Stimulated activated CD4-positive, alpha-beta T cell treated with anti-CD3 and anti-CD28 coated beads, Interleukin-15, amount 100 ng/mL, for 48 hours (primary cell): Measurements from ENCODE around the gene CEP112.

Source experiments
- DNase-seq, 2 donors: peaks; one replicate each; pipeline ENCODE4 v3.0.0-alpha.2; 2020; ENCODE audit warnings: low read depth in 2 of 2

The CEP112 gene

DNA sequence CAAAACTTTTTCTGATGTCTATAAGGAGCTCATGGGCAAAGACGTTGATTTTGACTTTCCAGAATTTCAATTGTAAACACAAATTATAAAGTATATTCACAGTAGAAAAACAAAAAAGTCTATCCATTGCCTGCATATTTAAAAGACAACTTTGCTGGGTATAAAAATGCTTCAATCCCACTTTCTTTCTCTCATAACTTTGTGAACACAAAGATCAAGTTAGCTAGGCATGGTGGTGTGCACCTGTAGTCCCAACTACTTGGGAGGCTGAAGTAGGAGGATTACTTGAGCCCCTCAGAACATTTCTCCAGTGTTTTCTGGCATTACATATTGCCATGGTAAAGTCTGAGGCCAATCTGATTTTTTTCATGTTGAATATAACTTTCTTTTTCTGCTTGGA is 547.4 kb downstream of the CEP112 start:
- DNase-seq, result no peak

DNA sequence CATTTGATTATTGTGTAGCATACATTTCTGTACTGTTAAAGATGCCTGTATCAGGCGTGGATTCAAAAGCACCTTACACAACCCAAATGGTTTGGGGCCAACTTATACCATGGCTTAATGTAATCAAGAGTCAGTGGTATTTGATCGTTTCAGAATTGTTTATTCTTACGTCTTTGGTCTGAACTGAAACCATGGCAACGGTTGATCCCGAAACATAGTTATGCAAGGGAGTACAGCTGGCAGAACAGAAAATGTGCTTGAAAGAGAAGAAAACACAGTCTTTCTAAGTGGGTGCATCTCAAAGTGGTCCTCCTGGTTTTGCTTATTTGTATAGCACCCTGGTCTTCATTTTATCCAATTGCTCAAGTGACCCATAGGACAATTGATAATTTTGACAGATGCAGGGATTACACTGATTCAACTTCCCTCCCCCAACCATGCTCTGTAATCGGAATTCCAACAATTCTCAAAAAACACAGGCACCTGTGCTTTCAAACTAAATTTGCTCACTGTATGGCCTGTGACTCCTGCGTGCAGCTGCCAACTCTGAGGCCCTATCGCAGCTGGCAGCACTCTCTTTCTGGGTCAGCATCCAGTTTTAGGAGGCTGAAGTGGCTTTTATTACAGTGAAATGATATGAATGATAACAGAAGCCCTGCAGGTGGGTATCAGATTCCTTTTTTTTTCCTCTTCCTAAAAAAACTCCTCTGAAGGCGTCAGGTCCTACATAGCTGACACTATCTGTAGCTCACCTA is 553.5 kb downstream of the CEP112 start:
- no peak for DNase-seq

DNA sequence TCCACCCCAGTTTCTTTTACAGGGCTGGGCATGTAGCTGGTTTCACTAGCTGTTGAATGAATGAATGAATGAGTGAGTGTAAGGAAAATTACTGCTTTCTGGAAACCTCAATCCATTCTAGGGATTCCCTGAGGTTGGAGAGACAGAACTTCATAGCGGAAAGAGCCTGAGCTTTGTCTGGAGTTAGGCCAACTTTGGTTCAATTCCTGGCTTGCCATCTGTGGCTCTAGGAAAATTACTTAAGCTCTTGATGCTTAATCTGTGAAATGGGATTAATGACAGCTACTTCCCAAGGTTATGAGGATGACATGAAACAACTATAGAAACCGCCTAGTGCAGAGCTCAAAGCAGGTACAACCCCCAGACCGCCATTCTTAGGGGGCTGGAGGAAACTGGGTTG is 554.1 kb downstream of the CEP112 start:
- DNase-seq, result no peak

DNA sequence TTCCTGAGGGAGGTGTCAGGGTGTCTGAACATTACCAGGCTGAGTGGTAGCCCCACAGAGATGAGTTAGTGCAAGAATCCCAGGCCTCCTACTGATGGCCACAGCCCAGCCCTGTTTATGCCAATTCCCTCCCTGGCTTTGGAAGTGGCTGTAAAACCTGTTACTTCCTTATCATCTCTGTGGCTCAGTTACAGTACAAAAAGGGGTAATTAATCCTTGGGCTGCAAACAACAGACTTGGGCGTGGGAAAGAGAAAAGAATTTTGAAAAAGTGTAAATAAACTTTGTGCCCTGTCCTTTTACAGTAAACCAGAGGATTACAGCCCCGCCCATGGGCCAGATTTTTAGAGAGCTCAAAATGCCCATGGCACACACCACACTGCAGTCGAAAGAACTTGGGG is 557.4 kb downstream of the CEP112 start:
- no peak for DNase-seq

DNA sequence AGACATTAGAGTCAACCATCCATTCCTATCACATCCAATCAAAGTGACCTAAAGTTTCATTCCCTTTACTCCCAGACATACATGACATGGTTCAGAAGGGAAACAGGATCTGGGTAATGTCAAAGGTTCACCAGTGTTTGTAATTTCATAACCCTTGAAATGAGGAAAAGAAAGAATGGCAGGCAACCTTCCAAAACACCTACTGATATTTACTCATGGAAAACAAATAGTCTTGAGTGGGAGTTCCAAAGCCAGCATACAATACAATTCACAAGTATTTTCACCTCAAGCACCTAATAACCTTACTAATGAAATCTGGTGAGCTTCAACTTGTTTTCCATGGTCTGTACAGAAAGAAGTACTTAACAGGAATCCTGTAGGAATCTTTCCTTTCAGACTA is 557.9 kb downstream of the CEP112 start:
- no peak for DNase-seq

DNA sequence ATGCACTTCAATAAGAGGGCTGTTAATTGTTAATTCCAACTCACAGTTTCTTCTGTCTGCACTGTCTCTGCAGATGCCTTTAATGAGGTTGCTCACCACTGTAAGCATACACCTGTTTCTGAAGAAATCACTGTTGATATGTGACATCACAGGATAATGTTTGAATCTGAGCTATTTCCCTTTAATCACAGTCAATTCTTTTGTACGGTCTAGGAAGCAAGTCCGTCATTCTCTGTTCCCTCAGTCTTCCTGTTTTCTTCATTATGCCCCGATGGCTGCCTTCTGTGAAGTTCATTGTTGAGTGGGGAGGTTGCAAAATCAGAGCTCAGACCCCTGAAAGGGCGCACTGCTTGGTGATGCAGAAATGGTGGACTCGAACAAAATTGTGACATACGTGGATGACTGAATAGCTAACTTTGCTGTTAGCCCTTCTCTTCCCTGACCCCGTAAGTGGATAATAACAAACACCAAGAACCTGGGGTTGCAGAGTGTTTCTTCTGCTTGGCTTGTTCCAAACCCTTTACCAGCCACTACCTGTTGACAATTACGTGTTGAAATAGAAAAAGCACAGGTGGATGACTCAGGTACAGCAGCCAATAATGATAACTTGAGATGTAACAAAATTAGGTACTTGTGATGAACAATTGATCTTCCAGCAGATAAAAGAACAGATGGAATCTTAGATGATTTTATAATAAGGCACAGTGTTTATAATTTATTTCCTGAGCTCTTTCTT is 558.6 kb downstream of the CEP112 start:
- DNase-seq, result no peak

DNA sequence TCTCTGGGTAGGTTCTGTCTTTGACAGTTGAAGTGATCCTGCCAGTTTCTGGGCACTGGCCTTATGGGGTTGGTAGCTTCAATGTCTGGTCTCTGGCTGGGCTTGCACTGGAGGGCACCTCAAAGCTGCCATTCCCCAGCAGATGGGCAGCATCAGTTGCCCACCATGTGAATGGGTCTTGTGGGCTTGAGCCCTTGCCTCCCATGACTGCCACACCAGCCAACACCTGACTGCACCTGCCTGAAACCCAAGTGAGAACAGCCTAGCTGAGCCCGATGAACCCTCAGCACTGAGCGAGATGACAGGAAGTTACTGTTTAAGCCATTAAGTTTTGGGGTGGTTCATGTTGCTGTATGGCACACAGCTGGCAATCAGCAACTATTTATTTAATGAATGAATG is 561.4 kb downstream of the CEP112 start:
- no peak for DNase-seq

DNA sequence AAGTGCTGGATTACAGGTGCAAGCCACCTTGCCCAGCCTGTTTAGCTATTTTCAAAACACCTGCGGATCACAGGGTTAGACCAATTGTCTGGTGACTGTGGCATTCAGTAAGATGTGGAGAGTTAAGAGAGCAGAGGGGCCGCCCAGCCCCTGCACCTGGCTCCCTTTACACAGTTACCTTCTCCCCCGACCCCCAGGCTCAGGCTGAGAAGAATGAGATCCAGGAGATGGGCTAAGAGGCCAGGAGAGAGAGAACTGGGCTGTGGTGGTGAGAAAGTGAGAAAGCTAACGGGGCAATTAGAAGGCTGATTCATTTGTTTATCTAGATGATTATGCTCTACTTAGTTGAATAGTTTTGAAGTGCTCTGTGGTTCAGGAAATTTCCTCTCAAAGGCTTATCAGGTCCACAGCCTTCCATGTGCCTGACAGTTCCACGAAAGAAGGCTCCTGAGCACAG is 562.7 kb downstream of the CEP112 start:
- DNase-seq, result no peak

DNA sequence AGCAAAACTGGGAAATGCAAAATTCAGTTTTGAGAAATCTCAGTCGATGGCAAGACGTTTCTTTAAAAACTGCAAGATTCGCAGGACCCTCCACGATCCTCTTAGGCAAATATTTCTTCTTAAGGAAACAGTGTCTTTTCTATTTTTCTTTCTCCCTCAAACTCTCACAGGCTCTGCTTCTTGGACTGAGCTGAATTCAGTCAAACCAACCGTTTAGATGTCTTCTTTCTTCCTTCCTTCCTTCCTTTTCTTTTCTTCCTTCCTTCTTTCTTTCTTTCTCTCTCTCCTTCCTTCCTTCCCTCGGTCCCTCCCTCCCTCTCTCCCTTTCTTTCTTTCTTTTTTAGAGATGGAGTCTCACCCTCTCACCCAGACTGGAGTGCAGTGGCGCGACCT is 563.3 kb downstream of the CEP112 start:
- no peak for DNase-seq

DNA sequence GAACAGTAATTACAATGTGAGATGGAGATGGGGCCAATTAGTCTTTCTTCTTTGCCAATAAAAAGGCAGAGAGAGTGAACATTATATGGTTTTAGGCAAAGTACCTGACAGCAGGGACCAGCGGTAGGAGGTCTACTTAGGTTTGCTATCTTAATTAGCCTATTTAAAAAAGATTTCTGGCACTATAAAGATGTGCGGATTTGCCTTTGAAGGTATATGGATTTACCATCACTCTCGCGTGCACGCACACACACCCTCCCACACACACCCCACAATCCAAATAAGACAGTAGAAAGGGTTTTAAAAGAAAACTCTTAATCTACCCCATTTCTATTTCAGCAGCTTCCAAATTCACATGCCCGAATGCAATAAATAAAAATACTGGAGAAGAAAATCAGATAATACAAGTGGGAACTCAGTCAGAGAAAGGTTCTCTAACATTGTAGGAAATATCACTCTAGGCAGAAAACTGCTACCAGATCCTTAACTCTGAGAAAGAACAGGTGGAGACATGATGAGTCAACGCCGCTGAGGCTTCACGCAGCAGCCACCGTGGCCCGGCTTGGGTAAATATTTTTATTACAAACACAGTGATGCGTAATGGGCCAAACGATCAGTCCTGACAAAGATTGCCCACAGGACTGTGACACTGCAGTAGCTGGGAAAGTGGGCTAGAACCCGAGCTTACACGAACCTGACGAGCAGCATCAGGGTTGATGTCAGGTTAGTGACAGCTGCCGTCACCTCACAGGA is 563.9 kb downstream of the CEP112 start:
- no peak for DNase-seq

DNA sequence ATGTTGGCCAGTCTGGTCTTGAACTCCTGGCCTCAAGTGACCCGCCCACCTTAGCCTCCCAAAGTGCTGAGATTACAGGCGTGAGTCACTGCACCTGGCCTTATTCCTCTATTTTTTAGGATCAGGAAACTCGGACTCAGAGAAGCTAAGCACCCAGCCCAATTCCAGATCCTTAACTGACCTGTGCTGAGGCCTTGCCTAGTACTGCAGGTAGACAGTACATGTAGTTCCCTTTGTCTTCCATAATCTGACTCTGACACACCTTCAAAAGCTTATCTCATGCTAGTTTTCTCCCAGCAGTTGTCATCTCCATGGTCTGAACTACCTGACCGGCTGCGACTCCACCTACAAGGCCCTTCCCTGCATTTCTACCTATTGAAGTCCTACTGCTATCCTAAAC is 564.8 kb downstream of the CEP112 start:
- no peak for DNase-seq

DNA sequence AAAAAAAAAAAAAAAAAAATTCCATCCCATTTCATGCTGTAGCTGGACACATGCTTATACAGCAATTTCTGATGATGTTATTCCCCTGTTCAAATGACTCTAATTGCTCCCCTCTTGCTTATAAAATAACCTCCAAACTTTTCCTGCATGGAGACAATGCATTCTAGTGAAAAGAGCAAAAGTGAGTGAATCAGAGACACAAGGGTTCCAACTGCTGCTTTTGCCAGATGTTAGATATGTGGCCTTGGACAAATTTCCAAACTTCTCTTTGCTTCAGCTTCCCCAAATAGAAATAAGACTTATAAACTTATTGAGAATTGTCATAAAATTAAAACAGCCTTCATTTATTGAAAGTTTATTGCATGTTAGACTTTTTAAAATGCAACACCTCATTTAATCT is 565.5 kb downstream of the CEP112 start:
- no peak for DNase-seq

DNA sequence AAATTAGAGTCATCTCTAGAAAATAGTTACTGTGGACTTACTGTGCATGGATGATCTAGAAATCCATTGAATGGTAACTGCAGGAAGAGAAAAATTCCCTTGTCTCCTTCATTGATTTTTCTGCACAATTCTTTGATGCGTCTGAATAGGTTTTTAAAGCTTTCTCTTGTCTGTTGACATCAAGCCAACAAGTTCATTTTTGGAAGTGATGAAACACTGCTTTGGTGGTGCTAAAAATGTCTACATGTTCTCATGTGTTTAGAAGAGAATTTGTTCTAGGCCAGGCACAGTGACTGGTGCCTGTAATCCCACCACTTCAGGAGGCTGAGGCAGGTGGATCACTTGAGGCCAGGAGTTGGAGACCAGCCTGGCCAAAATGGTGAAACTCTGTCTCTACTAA is 573.4 kb downstream of the CEP112 start:
- DNase-seq, result no peak

DNA sequence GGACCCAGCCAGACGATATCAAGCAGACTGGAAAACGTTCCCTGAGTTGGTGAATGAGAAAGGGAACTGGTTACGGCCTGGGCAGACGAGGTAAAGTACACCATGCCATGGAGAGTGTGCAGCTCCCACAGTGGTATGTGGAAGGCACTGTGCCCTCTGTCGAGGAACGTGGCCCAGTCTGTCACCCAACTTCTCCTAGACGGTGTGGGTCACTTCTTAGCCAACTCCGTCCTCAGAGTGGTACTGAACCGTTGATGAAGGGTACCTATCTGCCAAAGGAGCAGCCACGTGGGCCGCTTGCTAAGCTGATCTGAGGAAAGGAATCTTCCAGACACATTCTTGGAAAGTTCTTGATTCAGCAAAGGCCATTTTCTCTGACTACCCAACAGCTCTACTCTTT is 574.4 kb downstream of the CEP112 start:
- no peak for DNase-seq

DNA sequence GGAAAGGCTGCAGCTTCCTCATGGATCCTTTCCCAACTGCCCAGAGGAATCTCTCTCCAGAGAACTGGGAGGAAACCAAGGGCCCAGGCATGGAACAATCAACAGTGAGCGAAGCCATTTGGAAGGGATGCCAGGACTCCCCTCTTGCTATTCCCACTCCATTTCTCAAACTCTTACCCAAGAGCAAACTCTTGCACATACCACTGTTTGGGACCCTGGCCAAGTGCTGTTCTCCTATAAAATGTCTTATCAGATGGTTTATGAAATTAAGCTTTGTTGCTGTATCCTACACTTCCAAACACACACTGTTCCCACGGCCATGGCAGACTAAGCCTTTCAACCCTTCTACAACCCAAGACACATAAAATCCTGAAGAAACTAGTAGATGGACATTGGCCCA is 582.2 kb downstream of the CEP112 start:
- no peak for DNase-seq

DNA sequence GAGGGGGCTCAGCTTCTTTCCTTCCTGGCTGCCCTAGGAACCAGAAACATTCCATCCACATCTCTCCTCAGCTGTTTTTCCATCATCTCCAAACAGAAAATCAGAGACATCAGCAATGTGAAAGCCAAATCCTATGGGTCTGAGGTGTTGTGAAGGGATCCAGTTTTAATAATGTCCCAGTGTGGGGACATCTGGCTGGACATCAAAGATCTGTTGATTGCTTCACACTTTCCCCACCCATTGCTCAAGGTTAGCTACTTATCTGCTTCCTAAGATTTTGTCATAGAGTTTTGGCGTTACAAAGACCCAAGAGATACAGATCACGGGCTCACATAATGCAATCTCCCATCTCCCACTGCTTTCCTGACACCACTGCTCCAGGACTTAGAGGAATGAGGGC is 582.6 kb downstream of the CEP112 start:
- DNase-seq, result no peak

DNA sequence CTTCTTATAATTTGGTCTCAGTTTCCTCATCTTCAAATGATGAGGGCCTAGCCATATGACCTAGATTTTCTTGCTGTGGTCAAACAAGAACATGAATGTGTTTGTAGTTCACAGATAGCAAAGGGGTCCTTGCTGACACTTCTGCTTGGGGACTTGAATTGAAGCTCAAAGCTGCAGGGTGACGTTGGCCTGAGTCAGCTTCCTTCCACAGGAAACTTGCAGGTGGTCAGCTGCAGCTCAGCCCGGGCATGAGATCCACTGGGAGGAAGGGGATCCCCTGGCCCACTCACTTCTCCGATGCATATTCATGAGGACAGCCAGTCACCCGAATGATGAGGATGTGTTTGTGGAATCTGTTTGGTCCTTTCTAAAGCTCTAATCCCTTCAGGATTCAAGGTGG is 587.9 kb downstream of the CEP112 start:
- no peak for DNase-seq

DNA sequence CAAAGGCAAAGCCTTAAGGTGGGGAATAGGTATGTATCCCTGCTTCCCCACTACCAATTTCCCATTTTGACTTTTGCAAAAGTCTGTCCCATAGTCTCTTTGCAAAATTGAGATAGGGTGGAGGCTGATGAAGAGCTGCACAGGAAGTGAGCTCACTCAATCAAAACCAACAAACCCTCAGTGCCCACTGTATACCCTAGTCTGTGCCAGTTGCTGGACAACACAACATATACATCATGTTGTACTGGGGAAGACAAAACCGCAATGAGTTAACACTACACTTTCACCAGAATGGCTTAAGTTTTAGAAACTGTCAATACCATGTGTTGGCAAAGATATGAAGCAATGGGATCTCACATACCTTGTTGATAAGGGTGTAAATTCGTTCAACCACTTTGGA is 590.1 kb downstream of the CEP112 start:
- no peak for DNase-seq

DNA sequence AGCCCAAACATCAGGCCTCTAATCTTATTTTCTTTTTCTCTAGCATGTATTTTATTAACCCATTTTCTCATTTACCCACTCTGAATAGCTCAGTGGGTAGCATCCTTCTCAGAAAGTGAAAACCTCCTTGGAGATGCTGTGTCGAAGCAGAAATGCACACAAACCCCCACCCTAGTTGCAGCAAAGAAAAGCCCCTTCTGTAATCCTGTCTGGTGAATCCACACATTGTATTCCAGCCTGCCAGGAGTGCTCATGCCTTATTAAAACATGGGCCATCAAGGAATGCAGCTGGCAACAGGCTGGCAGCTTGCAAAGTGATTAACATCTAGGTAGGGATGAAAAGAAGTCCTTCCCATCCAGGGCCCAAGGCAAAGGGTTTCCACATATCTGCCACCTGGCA is 590.8 kb downstream of the CEP112 start:
- DNase-seq, result no peak

DNA sequence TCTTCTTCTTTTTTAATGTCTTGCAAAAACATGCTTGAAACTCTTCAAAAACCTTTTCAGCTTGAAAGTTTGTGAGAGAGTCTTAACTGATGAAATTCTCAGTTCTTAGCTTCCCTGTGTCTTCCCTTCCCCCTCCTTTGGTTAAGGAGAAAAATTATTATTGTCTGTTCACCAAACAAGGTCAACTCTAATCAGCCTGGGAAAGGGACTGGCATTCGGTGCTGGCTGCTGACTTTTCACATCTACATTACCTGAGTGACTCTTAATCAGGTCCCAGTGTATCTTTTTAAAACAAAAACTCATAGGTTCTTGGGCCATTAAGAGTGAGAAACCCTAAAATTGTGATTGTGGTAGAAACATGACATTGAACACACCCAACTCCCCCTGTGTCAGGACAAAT is 591.4 kb downstream of the CEP112 start:
- DNase-seq, result no peak

DNA sequence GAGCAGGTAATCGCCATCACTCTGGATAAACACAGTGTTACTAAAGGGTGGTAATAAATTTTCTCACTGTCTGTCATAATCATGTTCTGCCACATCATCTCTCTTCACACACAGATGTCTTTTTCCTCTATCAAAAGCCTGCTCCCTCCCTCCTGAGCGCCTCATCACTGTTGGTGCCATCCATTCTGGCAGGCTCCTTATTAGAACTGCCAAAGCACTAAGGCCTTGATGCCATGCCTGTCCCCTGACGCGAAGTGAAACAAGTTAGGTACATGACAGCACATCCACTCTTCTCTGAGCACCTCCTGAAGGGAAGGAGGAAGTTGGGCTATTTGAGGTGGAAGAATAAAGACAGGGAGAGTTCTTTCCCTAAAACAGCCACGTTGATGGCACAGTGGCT is 592.3 kb downstream of the CEP112 start:
- DNase-seq, result no peak

DNA sequence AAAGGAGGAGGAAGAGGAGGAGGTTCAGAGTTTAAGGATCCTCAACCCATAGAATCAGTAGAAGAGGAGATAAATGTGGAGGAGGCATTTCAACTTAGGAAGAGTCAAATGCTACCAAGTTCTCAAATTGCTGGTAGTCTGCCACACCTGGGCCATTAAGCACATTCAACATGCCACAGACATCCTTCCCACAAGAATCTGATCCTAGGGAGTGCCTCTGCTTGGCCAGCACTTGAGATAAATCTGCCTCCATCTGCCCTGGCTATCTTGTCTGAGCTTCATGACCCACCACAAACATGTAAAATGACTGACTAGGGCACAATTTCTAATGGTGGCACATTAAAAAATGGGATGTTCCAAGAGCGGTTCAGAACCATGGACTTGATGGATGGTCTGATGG is 593.2 kb downstream of the CEP112 start:
- DNase-seq, result no peak
